ENCODE results near the gene NOSTRIN.
"Not testable (repeated sequence)": the region's sequence is repeated elsewhere in the genome, so short reads cannot be mapped to it uniquely, and the experiment has no call there.

Gene NOSTRIN

DNA sequence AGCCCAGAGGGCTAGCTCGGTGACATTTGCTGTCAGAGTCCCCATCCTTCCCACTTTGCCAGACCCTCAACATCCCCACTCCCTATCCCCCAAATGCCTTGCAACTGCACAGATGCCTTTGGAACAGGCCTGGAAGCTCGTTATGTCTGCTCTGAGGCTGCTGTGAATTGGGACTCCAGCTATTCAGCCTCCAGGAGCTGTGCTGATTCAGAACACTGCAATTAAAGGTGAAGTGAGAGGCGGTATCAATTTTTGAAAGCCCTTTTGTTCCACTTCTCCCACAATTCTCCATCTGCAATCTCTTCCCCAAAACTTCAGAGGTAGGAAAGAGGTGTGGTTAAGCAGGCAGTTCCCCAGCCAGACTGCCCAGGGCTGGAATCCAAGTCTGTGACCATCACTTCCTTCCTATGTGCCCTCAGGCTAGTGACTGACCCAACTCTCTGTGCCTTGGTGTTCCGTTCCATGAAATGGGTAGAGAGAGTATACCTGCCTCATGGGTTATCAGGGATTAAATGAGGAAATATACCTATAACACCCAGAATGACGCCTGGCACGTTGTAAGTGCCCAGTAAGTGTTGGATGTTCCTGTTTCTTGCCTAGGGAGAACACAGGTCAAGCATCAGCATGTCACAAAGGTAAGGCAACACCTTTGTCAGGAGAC, 17.5 kb downstream of the NOSTRIN start:
- no peak for DNase-seq

DNA sequence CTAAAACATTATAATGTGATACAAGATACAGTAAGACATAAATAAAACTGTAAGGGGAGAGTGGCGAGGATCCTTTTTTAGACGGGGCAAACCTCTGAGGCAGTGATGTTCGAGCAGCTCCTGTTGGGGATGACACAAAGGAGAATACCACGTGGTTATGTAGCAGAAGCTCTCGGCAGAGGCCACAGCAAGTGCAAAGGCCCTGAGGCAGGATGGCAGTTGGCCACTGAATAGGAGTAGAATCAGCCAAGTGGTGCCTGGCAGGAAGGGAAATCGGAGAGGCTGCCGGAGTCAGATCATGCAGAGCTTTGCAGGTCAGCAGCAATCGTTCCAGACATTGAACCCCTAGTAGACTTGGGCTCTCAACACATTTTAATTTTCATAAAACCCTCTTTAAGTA, 19.1 kb downstream of the NOSTRIN start:
- DNase-seq, result no peak

DNA sequence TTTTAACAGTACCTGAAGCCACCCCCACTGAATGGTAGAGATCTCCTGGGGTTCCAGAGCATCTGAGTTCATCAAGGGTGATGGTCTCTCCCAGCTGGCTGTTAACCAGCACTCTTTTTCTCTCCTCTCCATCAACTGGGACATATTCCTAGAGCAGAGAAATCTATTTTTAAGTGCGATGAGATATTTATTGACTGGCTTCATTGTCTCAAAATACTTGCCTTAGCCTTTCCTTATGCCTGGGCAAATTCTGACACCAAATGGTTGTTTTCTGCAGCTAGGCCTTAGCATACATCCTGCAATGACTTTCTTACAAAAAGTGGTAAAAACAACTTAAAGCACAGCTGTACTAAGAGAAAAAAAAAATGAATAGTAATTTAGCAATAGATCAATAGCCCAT, 19.6 kb downstream of the NOSTRIN start:
- DNase-seq, result no peak

DNA sequence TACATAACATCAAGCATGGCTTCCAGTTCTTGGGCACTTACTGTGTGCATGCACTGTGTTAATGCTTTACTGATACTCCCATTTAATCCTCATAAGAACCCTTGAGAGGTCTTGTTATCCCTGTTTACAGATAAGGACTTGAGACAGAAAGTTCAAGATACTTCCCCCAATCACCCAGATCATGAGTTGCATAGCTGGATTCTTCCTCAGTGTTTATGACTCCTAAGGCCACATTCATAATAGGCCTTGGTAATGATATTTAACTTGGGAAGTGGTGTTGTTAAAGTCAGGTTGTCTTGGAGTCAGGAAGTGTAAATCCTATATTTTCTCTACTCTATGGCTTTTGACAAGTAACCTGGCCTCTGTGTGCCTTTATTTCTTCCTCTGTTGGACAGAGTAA, 22.7 kb downstream of the NOSTRIN start:
- DNase-seq, result no peak

DNA sequence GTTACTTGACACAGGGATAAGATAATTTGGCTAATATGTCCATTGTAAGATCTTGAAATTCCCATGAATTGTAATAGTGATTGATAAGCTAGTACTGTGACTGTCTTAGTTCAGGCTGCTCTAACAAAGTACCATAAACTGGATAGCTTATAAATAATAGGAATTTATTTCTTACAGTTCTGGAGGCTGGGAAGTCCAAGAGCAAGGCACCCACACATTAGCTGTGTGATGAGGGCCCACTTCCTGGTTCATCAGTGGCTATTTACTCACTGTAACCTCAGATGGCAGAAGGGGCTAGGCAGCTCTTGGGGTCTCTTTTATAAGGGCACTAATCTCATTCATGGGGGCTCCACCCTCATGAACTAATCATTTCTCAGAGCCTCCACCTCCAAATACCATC, 28.5 kb downstream of the NOSTRIN start:
- no peak for DNase-seq

DNA sequence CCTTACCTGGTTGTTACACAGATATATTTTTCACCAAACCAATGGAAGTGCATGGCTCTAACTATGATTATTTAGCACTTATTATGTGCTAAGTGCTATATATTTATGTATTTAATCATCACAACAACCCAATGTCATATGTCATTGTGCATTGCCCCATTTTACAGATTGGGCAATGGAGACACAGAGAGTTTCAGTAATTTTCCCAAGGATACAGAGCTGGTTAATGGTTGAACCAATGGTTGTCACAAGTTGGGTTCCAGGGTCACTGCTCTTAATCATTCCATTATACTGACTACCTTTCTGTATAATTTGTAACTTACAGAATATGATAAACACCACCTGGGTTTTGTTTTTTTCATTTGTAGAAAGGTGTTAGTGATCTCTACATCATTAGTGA, 29.2 kb downstream of the NOSTRIN start:
- no peak for DNase-seq

DNA sequence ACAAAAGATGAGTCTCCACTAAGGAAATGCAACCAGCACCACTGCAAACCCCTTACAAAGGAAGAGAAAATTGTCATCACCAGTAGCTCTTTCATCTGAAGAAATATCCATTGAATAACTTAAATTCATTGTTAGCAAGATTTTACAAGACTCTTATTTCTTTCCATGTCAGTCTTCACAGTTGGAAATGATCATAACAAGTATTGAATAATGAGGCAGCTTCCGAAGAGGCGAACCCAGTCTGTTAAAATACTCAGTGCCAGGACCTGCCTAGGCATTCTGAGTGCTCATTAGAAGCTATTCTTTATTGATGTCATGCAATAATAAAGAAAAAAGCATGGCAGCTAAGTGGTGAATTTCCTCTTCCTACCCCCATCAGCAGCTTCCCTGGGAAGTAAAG, 33.5 kb downstream of the NOSTRIN start:
- DNase-seq, result no peak

DNA sequence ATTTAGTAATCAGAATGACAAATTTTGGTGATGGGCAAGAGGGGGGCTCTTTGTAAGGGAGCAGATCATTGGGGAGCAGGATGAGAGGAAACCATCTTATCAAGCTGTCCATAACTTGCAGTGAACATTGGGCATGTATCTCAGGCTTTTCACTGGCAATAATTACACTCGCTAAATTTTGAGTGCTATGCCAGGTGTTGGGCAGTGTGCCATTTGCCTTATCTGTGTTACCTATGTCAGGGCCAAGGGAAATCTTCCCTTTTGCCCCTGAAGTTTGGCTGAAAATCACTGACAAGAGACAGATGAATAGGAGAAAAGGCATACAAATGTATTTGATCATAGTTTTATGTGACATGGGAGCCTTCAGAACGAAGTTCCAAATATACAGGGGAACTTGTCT, 39.0 kb downstream of the NOSTRIN start:
- no peak for DNase-seq

DNA sequence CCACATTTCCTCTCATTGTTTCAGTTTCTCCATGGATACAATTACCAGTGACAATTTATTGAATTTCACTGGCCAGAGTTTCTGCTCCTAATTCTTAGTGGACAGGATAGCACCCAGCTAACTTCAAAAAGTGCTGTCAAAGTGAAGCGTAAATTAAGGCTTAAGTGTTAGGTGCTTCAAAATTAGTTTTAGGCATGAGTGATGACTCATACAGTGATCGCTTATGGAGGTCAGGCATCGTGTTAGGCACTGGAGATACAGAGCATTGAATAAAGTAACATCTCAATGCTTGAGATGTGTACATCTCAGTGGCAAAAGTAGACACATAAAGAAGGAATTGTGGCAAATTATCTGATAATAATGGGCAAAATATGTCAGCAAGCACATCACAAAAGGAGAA, 40.8 kb downstream of the NOSTRIN start:
- no peak for DNase-seq

DNA sequence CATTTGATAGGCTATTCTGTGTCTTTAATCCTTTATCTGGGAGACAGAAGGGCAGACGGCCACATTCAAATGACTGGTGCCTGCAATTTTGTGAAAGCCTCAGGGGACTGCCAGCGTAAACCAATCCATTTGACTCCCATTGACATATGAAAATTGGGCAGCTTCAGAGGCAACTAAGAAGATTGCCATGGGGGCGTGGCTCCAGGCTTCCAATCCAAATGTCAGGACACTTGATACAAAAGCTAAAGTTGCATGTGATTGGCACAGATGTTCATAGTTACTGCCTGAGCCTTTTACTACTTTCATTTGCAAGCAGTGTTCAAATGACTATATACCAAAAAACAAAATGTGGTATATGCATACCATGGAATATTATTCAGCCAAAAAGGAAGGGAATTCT, 45.8 kb downstream of the NOSTRIN start:
- DNase-seq, result peak; percentile 1

DNA sequence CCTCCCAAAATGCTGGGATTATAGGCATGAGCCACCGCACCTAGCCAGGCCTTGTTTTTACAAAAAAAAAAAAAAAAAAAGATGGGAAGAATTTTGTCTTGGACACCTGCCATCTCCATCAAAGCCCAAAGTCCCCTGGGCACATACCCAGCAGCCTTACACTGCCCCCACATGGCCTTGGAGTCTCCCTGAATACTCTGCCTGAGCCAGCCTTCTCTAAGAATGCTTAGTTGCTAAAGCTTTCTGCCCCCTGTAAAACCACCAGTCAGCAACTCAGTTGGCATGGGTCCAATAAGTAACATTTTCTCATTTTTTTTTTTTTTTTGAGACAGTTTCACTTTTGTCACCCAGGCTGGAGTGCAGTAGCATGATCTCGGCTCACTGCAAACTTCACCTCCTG, 47.2 kb downstream of the NOSTRIN start:
- DNase-seq, result peak; percentile 0

DNA sequence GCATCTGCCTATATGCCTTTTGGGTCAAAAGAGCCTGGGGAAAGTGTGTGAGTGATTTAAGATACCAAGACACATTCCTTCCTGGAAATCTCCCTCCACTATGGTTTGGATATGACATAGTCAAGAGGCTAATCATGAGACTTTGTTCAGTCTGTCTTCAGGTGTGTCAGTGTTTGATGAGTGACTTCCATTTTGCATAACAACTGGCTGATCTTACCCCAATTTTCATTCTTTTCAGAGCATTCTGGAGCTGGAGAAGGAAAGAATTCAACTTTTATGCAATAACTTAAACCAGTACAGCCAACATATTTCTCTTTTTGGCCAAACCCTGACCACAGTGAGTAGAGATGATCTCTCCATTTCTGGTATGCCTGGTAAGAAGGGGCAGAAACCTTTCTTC, 48.4 kb downstream of the NOSTRIN start:
- DNase-seq, result no peak

DNA sequence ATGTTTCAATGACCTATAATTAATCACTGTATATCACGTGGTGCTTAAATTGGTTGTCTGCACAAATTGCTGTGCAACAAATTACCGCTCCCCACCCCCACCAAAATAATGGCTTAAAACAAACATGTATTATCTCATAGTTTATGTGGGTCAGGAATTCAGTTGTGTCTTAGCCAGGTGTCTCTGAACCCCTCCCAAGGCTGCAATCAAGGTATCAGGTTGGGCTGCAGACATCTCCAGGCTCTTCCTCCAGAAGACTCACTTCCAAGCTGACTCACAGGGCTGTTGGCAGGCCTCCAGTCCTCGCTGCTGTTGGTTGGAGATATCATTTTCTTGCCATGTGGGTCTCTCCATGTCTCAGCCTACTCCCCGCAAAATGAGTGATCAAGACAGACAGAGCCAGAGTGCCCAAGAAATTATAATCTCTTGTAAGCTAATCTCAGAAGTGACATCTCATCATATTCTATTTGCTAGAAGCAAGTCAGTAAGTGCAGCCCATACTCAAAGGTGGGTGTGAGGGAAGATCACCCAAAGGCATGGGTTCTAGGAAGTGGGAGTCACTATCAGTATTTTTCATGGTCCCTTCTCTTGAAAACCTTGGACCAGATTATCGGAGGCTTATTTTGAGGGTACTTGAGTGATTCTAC, 49.4 kb downstream of the NOSTRIN start:
- peak; percentile 42 for DNase-seq

DNA sequence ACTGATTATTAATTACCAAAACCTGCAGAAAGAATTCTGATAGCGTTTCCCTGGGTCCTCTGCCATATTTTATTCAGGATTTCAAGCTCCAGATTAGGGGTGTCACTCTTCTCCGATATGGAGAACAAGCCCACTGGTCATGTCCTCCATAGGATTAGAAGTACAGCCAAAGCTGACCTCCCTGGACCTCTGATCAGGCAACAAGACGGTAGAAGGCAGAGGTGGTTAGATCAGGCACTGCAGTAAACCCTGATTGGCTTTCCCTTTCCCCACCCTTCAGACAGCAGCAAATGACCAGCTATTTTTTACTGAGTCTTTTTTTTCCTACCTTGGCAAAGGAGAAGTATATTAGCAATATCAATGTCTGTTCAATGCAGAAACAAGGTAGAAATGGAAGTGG, 50.0 kb downstream of the NOSTRIN start:
- no peak for DNase-seq

DNA sequence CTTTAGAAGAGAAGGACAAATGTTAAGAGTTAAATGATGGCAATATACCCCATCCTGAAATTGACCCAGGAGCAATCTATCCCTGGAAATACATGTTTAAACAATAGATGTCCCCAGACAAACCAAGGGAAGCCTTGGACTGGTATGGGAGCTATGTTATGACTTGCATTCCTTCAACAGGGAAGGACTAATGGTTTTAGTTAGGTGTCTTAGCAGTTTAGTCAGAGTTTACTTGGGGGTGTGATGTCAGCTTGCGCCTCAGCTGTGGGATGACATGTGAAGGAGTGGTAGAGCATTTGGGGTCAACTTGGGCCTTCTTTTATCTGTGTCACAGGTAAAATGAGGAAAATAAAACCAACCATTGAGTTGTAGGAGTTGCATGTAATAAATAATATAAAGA, 51.0 kb downstream of the NOSTRIN start:
- no peak for DNase-seq

DNA sequence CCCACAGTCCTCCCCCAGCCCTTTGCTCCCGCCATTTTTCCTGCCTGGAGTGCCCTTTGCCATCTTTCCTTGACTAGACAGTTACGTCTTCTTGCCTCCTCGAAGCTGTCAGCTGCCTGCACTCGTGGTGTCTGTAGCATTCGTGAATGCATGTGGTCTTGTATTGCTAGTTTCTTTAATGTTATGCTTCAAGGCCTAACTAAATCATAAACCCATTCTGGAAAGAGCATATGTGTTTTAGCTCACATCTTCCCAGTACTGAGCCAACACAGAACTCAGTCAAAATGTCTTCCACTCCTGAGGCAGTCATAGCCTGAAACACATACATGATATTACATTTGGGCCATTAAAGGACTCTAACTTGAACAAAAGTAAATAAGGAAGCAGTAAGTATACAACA, 52.2 kb downstream of the NOSTRIN start:
- DNase-seq, result no peak

DNA sequence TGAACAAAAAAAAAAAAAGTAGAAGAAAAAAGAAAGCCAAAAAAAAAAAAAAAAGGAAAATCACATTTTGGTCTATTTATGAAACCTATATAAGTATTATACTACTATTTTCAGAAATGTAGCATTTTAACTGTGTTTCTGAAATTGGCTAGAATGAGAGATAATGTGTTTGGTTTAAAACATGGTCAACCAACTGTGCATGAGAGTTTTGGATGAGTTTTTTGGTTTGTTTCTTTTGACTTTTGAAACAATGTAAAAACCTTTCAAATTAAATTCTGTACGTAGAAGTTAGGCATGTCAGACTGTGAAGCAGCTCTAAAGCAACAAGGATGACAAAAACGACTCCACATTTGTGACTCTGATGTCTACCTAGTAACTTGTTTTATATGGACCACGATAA, 53.2 kb downstream of the NOSTRIN start:
- DNase-seq, result no peak

DNA sequence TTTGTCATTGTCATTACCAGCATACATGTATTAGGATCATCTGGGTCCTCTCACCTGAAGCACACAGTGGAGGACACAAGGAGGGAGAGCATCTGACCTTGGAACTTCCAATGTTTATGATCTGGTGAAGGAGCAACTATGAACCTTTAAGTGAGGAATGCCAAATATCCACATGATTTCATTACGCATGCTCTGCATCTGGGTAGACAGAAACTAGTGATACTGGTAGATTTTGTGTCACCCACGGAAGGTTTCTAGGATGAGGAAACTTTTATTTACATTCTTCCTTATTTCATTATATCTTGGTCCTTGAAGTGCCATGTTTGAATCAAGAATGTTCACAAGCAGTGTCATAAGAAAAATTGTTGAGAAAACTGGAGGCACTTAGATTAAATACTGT, 55.7 kb downstream of the NOSTRIN start:
- no peak for DNase-seq

DNA sequence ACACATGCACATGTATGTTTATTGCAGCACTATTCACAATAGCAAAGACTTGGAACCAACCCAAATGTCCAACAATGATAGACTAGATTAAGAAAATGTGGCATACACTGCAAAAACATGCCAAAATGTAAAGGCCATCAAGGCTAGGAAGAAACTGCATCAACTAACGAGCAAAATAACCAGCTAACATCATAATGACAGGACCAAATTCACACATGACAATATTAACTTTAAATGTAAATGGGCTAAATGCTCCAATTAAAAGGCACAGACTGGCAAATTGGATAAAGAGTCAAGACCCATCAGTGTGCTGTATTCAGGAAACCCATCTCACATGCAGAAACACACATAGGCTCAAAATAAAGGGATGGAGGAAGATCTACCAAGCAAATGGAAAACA, 64.7 kb downstream of the NOSTRIN start:
- DNase-seq, result not testable (repeated sequence)

DNA sequence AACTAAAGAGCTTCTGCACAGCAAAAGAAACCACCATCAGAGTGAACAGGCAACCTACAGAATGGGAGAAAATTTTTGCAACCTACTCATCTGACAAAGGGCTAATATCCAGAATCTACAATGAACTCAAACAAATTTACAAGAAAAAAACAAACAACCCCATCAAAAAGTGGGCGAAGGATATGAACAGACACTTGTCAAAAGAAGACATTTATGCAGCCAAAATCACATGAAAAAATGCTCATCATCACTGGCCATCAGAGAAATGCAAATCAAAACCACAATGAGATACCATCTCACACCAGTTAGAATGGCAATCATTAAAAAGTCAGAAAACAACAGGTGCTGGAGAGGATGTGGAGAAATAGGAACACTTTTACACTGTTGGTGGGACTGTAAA, 67.9 kb downstream of the NOSTRIN start:
- DNase-seq, result not testable (repeated sequence)

DNA sequence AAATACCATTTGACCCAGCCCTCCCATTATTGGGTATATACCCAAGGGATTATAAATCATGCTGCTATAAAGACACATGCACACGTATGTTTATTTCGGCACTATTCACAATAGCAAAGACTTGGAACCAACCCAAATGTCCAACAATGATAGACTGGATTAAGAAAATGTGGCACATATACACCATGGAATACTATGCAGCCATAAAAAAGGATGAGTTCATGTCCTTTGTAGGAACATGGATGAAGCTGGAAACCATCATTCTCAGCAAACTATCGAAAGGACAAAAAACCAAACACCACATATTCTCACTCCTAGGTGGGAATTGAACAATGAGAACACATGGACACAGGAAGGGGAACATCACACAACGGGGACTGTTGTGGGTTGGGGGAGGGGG, 68.4 kb downstream of the NOSTRIN start:
- not testable (repeated sequence) for DNase-seq

DNA sequence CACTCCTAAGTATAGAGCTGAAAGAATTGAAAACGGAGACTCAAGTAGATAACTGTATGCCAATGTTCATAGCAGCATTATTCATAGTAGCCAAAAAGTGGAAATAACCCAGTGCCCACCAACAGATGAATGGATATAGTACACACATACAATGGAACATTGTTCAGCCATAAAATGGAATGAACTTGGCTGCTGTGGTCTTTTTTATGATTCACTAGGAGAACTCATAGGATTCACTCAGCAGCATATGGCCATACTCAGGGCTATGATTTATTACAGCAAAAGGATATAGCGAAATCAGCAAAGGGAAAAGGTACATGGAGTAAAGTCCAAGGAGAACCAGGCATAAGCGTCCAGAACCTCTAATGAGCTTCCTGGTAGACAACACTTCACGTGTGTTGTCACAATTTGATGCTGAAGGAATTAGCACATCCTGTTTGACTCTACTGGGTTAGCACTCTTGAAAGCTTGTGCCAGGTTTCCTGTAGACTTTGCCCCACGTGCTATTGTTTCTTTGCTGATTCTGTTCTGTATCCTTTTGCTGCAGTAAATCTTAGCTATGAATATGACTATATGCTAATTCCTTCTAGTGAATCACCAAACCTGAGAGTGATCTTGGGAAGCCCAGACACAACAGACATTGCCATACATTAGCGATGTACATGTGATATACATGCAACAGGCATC, 72.1 kb downstream of the NOSTRIN start:
- no peak for DNase-seq

DNA sequence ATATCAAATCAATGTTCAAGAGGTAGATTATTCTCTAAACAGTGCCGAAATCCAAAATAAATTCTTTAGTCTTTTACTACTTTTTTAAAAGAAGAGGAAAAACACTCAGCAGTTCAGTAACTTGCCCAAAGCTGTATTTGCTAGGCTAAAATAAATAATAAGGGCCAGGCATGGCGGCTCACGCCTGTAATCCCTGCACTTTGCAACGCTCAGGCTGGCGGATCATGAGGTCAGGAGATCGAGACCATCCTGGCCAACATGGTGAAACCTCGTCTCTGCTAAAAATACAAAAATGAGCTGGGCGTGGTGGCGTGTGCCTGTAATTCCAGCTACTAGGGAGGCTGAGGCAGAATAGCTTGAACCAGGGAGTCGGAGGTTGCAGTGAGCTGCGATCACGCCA, 79.7 kb downstream of the NOSTRIN start:
- not testable (repeated sequence) for DNase-seq

DNA sequence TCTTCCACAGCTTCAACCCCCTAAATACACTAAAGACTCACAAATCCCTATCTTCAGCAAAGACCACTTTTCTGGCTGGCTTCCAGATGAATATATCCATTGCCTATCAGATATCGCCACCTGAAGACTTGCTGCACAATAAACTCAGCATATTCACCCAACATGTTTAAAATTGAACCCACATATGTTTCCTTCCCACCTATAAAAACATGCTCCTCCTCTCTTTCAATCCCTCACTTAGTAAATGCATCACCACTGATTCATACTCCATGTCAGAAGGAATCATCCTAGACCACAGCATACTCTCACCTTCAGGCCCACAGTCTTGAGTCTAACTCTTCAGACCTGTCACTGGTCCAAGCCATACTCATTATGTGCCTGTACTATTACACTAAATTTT, 82.5 kb downstream of the NOSTRIN start:
- DNase-seq, result no peak

DNA sequence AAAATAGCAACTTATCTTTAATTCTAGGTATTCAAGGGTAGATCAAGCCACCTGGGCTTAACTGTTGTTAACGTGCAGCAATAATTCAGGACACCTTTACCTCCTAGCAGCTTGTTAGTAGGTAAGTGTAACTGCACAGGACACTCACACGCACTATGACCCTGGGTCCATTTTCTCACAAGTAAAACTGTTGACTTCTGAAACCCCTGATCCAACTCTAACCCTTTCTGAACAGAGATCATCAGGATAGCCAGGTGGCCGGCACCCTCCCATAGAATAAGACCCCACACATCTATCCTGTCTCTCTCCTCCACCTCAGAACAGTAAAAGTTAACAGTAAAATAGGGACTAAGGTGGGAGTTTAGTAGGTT, 87.2 kb downstream of the NOSTRIN start:
- DNase-seq, result peak; percentile 9

Data from NCI-H146 (cell line).